ELR (cell line): ENCODE measurements around the gene C1QTNF5.

Experiments
- DNase-seq: peaks from one replicate; pipeline ENCODE4 v3.0.0-alpha.2; 2015; ENCODE audit warnings: low read depth

The C1QTNF5 gene

DNA sequence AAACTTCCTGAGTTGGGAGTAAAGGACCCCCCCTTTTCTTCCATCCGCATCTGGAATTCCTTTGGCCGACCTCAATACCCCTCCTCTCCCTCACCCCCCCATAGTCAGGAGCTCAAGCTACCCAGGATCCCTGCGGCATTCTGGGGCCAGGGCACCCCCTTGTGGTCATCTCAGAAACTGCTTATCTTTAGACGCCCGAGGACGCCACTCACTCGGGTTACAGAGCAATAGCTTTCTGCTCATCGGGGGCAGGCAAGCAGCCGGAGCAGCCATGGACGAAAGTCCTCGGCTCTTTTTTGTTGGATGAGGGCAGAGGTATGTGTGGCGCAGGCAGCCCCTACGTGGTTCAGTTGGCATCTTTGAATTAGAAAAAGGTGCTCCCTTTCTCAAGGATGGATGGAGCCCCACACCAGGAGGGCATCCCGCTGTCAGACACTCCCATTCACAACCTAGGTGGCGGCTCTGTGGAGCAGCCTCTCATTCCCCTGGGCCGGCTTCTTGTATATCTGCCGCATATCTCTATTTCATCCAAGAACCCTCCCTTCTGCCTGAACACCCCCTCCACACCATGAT lies 2.3 kb downstream of the C1QTNF5 start:
- peak; percentile 82 for DNase-seq

DNA sequence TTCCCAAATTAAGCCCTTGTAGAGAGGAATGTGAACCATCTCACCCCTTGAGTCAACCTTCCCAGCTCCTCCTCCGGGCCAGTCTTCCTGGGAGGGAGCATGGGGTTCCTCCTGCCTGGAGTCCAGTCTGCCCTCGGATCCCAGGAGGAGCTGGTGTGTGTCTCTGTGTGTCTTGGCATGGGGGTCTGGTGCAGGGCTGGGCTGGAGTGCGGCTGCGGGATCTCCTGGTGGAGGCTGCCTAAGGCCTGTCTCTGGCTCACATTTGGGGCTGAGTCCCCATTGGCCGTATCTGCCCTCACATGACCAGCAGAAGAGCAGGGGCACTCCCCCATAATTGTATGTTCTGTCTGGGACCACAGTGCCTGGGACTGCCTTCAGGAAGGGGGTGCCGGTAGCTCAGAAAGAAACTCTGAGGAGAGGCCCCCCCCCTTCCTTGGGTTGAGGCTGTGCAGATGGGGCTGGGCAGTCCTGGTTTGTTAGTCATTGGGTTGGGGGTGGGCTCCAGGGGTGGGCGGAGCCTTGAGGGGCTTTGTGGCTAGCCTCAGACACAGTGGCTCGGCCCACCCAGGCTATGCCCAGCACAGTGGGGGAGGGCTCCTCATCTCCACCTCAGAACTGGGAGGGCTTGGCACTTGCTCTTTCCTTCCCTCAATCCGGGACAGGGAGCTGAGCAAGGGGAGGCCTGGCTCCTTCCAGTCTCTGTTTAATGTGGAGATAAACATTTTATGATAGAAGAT lies 2.9 kb downstream of the C1QTNF5 start:
- peak; percentile 66 for DNase-seq

DNA sequence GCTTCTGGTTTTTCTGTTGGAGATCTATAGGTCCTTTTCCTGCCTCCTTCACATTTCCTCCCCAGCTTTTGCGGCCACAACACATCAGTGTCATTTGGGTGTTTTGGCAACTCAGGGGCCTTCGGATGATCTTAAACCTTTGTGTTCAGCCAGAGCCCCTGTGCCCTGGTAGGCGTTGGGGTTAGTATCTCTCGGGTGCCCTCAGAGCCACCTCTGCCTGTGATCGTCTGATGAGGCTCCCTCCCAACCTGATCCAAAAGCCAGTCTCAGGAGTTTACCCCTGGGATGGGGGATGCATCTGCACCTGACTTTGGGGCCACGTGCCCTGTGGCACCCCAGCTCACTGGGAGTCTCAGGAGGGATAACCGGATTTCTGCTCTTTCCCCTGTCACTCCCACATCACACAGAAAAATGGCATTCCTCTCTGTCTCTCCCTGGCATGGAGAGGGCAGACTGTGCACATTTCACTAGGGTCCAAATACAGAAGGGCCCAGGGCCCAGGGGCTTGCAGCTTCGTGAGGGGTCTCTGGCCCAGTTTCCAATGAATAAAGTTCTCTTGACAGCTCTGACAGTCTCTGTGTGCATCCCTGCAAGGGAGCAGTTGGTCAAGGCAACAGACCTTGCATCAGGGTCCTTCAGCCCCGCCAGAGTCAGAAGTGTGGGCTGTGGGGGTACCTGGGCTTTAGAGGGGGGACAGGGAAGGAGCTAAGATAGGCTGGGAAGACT lies 3.8 kb downstream of the C1QTNF5 start:
- no peak for DNase-seq

DNA sequence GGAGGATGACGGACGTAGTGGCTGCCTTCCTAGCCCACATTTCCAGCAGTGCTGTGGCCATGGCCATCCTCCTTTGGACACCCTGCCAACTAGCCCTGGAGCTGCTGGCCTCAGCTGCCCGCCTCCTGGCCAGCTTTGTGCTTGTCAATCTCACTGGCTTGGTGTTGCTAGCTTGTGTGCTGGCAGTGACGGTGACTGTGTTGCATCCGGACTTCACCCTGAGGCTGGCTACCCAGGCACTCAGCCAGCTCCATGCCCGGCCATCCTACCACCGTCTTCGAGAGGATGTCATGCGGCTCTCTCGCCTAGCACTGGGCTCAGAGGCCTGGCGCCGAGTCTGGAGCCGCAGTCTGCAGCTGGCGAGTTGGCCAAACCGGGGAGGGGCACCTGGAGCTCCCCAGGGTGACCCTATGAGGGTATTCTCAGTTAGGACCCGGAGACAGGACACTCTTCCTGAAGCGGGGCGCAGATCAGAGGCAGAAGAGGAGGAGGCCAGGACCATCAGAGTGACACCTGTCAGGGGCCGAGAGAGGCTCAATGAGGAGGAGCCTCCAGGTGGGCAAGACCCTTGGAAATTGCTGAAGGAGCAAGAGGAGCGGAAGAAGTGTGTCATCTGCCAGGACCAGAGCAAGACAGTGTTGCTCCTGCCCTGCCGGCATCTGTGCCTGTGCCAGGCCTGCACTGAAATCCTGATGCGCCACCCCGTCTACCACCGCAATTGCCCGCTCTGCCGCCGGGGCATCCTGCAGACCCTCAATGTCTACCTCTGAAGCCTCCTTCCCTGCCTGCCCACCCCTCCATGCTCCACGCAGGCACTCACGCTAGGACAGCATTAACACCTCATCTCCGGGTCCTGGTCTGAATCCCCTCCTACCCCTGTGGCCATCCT lies 4.8 kb downstream of the C1QTNF5 start:
- DNase-seq = no peak

DNA sequence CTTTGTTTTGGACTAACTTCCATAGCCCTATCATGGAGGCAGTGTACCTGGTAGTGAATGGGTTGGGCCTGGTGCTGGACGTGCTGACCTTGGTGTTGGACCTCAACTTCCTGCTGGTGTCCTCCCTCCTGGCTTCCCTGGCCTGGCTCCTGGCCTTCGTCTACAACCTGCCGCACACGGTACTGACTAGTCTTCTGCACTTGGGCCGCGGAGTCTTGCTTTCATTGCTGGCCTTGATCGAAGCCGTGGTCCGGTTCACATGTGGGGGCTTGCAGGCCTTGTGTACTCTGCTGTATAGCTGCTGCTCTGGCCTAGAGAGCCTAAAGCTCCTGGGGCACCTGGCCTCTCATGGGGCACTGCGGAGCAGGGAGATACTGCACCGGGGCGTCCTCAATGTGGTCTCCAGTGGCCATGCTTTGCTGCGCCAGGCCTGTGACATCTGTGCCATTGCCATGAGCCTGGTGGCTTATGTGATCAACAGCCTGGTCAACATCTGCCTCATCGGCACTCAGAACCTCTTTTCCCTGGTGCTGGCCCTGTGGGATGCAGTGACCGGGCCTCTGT lies 5.5 kb downstream of the C1QTNF5 start:
- DNase-seq = peak; percentile 23

DNA sequence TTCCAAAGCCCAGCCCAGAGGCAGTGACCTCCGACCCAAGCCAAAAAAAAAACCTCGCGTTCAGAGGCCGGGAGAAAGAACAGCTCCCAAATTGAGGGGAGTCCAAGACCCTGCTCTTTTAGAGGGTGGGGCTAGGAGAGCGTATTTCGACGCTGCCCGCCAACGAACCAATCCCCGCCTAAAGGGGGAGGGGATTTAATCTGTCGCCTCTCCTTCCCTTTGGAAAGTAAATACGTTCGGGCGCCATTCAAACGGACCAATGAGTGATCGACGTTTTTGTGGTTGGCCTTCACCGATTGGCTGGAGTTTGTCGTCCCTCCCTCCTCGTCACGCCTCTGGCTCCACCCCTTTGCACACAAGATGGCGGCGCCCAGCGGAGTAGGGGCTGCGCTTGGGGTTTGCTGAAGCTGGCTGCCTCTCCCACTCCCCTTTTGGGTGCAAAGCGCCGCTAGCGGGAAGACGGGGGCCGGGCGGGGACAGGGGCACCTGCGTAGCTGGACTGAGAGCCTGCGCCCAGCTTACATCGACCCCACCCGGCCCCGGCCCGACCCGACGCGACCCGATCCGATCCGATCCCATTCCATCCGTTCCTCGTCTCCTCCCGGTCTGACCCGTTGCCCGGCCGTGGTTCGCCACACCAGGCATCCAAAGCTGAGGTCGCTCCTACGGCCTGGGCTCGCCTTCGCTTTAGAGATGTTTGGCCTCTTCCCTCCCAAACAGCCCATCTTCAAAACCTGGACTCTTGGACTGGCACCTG lies 6.3 kb downstream of the C1QTNF5 start, which contains the start of gene RNF26:
Gene RNF26, plus strand, starts transcription at position 354 of the 757 bp plus-strand sequence. CDS start 596 bp downstream, outside the sequence.
- DNase-seq = peak; percentile 99

DNA sequence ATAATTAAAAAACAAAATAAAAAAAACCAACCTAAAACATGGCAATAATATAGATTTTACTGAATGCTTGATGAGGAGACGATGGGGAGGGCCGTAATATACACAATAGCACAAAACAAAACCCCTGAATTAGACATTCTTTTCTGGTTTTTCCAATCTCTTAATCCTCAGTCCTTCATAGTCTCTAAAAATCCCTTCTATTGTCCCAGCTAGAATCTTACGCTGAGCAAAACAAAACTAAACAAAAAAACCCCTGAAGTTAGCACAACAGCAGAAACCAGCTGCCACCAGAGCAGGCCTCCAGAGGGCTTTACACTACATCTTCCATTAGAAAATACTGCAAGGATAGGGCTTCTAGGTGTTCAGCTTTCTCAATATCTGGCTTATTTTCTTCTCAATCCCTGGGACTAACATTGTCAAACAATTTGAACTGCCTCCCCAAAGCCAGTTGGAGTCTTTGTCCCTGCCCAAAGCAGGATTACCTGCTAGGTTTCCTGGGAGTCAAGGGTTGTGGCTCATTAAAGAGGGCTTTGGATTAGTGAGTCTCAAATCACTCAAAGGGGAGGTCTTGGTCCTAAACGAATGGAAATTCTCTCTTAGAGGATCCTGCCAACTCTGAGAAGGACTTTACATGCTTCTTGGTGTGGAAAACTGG lies 8.4 kb downstream of the C1QTNF5 start:
- no peak for DNase-seq

DNA sequence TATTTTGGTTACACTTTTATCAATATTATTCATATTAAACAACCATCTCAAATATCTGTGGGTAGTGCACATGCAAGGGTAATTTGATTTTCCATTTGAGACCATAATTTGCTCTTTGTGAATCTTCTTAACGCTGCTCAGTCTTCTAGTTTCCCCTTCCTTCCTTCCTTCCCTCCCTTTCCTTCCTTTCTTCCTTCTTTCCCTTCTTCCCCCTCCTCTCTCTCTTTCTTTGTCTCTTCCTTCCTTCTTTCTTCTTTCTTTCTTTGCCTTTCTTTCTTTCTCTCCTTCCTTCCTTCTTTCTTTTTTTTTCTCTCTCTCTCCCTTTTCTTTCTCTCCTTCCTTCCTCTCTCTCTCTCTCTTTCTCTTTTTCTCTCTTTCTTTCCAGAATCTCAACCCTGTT lies 10.4 kb downstream of the C1QTNF5 start:
- no peak for DNase-seq

- no peak for DNase-seq
Observed at GRCh38 chr11:119329320-119329719, 11.4 kb downstream of the C1QTNF5 start.

- no peak for DNase-seq
Observed at GRCh38 chr11:119324189-119324588, 16.5 kb downstream of the C1QTNF5 start.

GRCh38 chr11:119323532-119324033 lies 17.1 kb downstream of the C1QTNF5 start:
- DNase-seq = peak; percentile 77

DNA sequence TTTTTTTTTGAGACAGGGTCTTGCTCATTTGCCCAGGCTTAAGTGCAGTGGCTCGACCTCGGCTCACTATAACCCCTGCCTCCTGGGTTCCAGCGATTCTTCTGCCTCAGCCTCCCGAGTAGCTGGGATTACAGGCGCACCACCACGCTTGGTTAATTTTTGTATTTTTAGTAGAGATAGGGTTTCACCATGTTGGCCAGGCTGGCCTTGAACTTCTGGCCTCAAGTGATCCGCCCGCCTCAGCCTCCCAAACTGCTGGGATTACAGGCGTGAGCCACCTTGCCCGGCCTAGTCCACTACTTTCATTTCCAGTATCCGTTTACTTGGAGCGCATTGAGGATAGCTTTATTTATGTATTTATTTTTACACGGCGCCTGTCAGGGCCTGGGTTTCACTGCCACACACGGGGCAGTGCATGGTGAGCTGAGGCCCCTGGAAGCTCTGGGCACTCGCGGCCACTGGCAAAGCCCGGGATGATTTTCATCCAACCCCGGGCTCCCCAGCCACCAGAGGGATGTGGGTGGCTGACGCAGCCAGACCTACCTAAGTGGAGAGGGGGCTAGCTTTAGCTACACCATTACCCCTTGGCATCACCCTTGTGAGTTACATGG lies 17.7 kb downstream of the C1QTNF5 start:
- DNase-seq = no peak

DNA sequence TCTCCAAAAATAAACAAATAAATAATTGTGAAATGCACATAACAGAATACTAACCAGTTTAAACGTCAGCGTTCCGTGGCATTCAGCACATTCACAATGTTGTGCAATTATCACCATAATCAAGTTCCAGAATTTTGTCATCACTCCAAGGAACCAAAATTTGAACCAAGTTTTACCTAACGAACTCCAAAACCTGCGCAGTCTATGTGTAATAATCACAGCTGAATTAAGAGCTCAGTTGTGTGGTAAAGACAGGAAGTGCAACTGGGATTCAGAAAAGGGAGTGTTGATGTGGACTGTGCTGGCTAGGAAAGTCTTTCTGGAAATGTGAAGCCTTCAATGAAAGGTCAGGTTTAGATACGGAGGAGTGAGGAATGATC lies 18.3 kb downstream of the C1QTNF5 start:
- DNase-seq = peak; percentile 29

- peak; percentile 78 for DNase-seq
Observed at GRCh38 chr11:119320776-119321524, 19.7 kb downstream of the C1QTNF5 start.

GRCh38 chr11:119320240-119320775 lies 20.4 kb downstream of the C1QTNF5 start:
- DNase-seq = no peak

GRCh38 chr11:119319700-119320239 lies 20.9 kb downstream of the C1QTNF5 start:
- no peak for DNase-seq

GRCh38 chr11:119319136-119319699 lies 21.5 kb downstream of the C1QTNF5 start:
- peak; percentile 16 for DNase-seq
